GM12878 (cell line): Measurements from ENCODE around the gene GLB1L3. TPM values are rescaled to one million over a fixed set of nuclear protein-coding genes. Genes with fewer than 3 reads are reported as not detected.

Source experiments
- ATF3 ChIP-seq: IDR thresholded peaks from 2 replicates; pipeline ENCODE4 v1.6.1; 2011; ENCODE audit warnings: low read depth, mild to moderate bottlenecking, low read length, moderate library complexity, borderline replicate concordance; ENCODE audit errors: extremely low read depth
- CTCF ChIP-seq, 3 experiments: IDR thresholded peaks in 2 of 3; conservative IDR thresholded peaks in 1 of 3; 2 replicates each; pipeline ENCODE4 v1.5.1; 2011; ENCODE audit warnings: low read depth in 3 of 3, low read length in 3 of 3, mild to moderate bottlenecking in 3 of 3, control low read depth in 2 of 3, moderate library complexity in 2 of 3, inconsistent platforms in 1 of 3, mixed read lengths in 1 of 3; ENCODE audit not compliant: control insufficient read depth in 2 of 3, insufficient read depth in 1 of 3; ENCODE audit errors: extremely low read depth in 1 of 3
- E2F8 ChIP-seq: fragments of 450-650 bp; IDR thresholded peaks from 2 replicates; pipeline ENCODE4 v1.6.1; 2018; ENCODE audit warnings: mild to moderate bottlenecking, low read depth, moderate library complexity; ENCODE audit not compliant: partially characterized antibody
- IRF4 ChIP-seq: IDR thresholded peaks from 2 replicates; pipeline ENCODE4 v1.6.1; 2011; ENCODE audit warnings: low read depth, low read length
- IRF5 ChIP-seq: fragments of 450-650 bp; IDR thresholded peaks from 2 replicates; pipeline ENCODE4 v1.6.1; 2017; ENCODE audit warnings: borderline replicate concordance
- SRF ChIP-seq, 2 experiments: IDR thresholded peaks; 2 replicates each; pipeline ENCODE4 v1.6.1; 2011; ENCODE audit warnings: low read depth in 2 of 2, low read length in 2 of 2, mild to moderate bottlenecking in 1 of 2, moderate library complexity in 1 of 2
- ZNF217 ChIP-seq: fragments of 450-650 bp; IDR thresholded peaks from 2 replicates; pipeline ENCODE4 v1.6.1; 2017; ENCODE audit warnings: antibody characterized with exemption, mild to moderate bottlenecking
- polyA plus RNA-seq, 11 experiments: library from polyadenylated mRNA; depleted of rRNA in 4 of 11; unstranded in 6 of 11; stranded (reverse) in 5 of 11; fragments of >200 nt; fragmentation: Nextera tagmentation in 4 of 11; fragmentation: Illumina TruSeq in 1 of 11; extraction: Ambion mirVana in 4 of 11; extraction: Trizol in 1 of 11; gene quantifications; 1 replicate in 1 of 11; 2 replicates in 10 of 11; pipeline versions ENCODE4 v1.2.1 to v1.2.3, GENCODE V29; 2011 to 2016; ENCODE audit warnings: inconsistent platforms in 2 of 11, missing spikeins in 2 of 11, low read depth in 1 of 11
- total RNA-seq, 4 experiments: library from RNA; depleted of rRNA in 3 of 4; stranded (reverse); fragments of >200 nt in 3 of 4; fragmentation: Illumina TruSeq in 1 of 4; extraction: Trizol in 1 of 4; gene quantifications; 2 replicates each; pipeline versions ENCODE4 v1.2.1 to v1.2.3, GENCODE V29; 2013 to 2021

The GLB1L3 gene
- total and polyA plus RNA-seq, 10 of the 15 experiments (the other 5 are each of a cell fraction or from before 2014, with no cell fraction given) = 0.53 to 2.9 (median 1.9) TPM; not detected in 1

- no peak for TF ChIP-seq ATF3
- TF ChIP-seq IRF5 = no peak
- no peak for TF ChIP-seq SRF (IDR thresholded peaks at IDR 0.05; ENCODE audit: low read depth in 2 of 2, low read length in 2 of 2)
- TF ChIP-seq IRF4 = no peak
- no peak for TF ChIP-seq E2F8
- peak; percentile 18 to 41 (median 33); a peak in 5 of 6 replicates for TF ChIP-seq CTCF (IDR thresholded peaks at IDR 0.05 in 2 of 3, conservative IDR thresholded peaks at IDR 0.05 in 1 of 3; ENCODE audit: control insufficient read depth in 2 of 3, extremely low read depth in 1 of 3, insufficient read depth in 1 of 3, low read depth in 3 of 3, low read length in 3 of 3)
- TF ChIP-seq ZNF217 = no peak
Measured at GRCh38 chr11:134275534-134276395, at the start of gene GLB1L3 (continued).
